ENCODE measurements around the gene PKD1. TPM values are rescaled to one million over a fixed set of nuclear protein-coding genes. Genes with fewer than 3 reads are reported as not detected.

Gene PKD1
- total and polyA plus RNA-seq, 2 of the 13 experiments (the other 11 are each of a cell fraction or from before 2014, with no cell fraction given) = 22.1 to 23.0 TPM

- TF ChIP-seq DNMT3B (CRISPR knock-in tag; conservative IDR thresholded peaks at IDR 0.05) (no peak), NFYC (CRISPR knock-in tag; IDR thresholded peaks at IDR 0.05) (no peak), ZNF280B (CRISPR knock-in tag; IDR thresholded peaks at IDR 0.05; ENCODE audit: borderline replicate concordance) (no peak; the same call in 1 of the 2 replicates), ZFX (CRISPR knock-in tag; IDR thresholded peaks at IDR 0.05; ENCODE audit: low read depth) (peak; percentile 65), NFYB (CRISPR knock-in tag; IDR thresholded peaks at IDR 0.05) (no peak), CHD2 (IDR thresholded peaks at IDR 0.05; ENCODE audit: low read depth, low read length) (no peak), IRF2 (CRISPR knock-in tag; IDR thresholded peaks at IDR 0.05) (0 out of 2 replicates have a peak, but pooled peaks have one; percentile 52), HMG20A (CRISPR knock-in tag; IDR thresholded peaks at IDR 0.05; ENCODE audit: borderline replicate concordance) (peak; percentile 74; the same call in 1 of the 2 replicates), ZNF687 (CRISPR knock-in tag; IDR thresholded peaks at IDR 0.05) (peak; percentile 92), GZF1 (CRISPR knock-in tag; IDR thresholded peaks at IDR 0.05) (no peak), ZNF703 (CRISPR knock-in tag; IDR thresholded peaks at IDR 0.05; ENCODE audit: borderline replicate concordance) (no peak), ZNF775 (CRISPR knock-in tag; IDR thresholded peaks at IDR 0.05; ENCODE audit: borderline replicate concordance) (peak; percentile 35; the same call in 1 of the 2 replicates), RFX5 (IDR thresholded peaks at IDR 0.05; ENCODE audit: low read depth, low read length) (no peak), AGO2 (optimal IDR thresholded peaks at IDR 0.05; ENCODE audit: low read depth, low read length) (peak; percentile 85), ETS1 (CRISPR knock-in tag; IDR thresholded peaks at IDR 0.05) (no peak), FLYWCH1 (CRISPR knock-in tag; IDR thresholded peaks at IDR 0.05) (no peak), SIN3A (IDR thresholded peaks at IDR 0.05; ENCODE audit: borderline replicate concordance, low read depth, low read length) (peak; percentile 70; the same call in 1 of the 2 replicates), CSRNP2 (CRISPR knock-in tag; conservative IDR thresholded peaks at IDR 0.05; ENCODE audit: low read depth) (no peak), BORCS8-MEF2B (CRISPR knock-in tag; IDR thresholded peaks at IDR 0.05) (no peak; the same call in none of the 2 replicates), RXRA (CRISPR knock-in tag; IDR thresholded peaks at IDR 0.05) (peak; percentile 95), ZNF451 (CRISPR knock-in tag; IDR thresholded peaks at IDR 0.05) (no peak), NBN (conservative IDR thresholded peaks at IDR 0.05) (no peak), CCDC6 (CRISPR knock-in tag; IDR thresholded peaks at IDR 0.05) (peak; percentile 73; the same call in 1 of the 2 replicates)
Observed at GRCh38 chr16:2039274-2040031, 96.2 kb downstream of the PKD1 start (continued).
